Measurements from ENCODE around the gene UNC13A. TPM values are rescaled to one million over a fixed set of nuclear protein-coding genes. Genes with fewer than 3 reads are reported as not detected.

The UNC13A gene
- polyA plus RNA-seq, 3 donors, result 0.01 TPM; not detected in 2

GRCh38 chr19:17641846-17642245 lies 46.3 kb downstream of the UNC13A start:
- H2AFZ ChIP-seq (ENCODE audit: insufficient read depth, low read depth, low read length, poor library complexity, severe bottlenecking), result no peak overlapping the region
- 96% methylated on average over 1 of the region's 1 CpG for WGBS (ENCODE audit: insufficient coverage)
- H3K27ac ChIP-seq (ENCODE audit: low read depth in 1 of 2, low read length in 2 of 2), result no peak overlapping the region
- no peak overlapping the region for H3K4me3 ChIP-seq (replicated peaks in 1 of 3; ENCODE audit: low read depth in 2 of 3, low read length in 3 of 3)
- H3K27ac Mint-ChIP-seq, result no peak overlapping the region
- no peaks in the 10 kb centered on the region for H3K9me3 ChIP-seq (replicated peaks in 1 of 2; ENCODE audit: control insufficient read depth in 1 of 2, insufficient read depth in 1 of 2, low read length in 2 of 2)
- H4K20me1 ChIP-seq (ENCODE audit: insufficient read depth, low read length), result no peaks in the 10 kb centered on the region
- H3K4me1 Mint-ChIP-seq, result no peaks in the 10 kb centered on the region
- H3K27me3 ChIP-seq (ENCODE audit: control insufficient read depth in 2 of 2, insufficient read depth in 2 of 2, low read length in 2 of 2), result no peaks in the 10 kb centered on the region
- no peak overlapping the region for H3K4me3 Mint-ChIP-seq
- DNase-seq, result no peak
- no peak overlapping the region for H3K4me2 ChIP-seq (replicated peaks; ENCODE audit: extremely low read depth, low read length, poor library complexity, severe bottlenecking)
- TF ChIP-seq CTCF (IDR thresholded peaks at IDR 0.05), result no peak
- no peaks in the 10 kb centered on the region for H3K36me3 Mint-ChIP-seq
- peaks cover 0 to 3% (median 0%) of the 10 kb centered on the region in 7 donors for H3K9me3 Mint-ChIP-seq
- no peaks in the 10 kb centered on the region for H3K4me1 ChIP-seq (ENCODE audit: control insufficient read depth in 1 of 2, insufficient read depth in 2 of 2, low read length in 2 of 2)
- intact Hi-C loops (cut with micrococcal nuclease), result no loop called here
- H3K9ac ChIP-seq (ENCODE audit: insufficient read depth, low read length, poor library complexity, severe bottlenecking), result no peak overlapping the region
- no peaks in the 10 kb centered on the region for H3K36me3 ChIP-seq (replicated peaks in 1 of 2; ENCODE audit: control insufficient read depth in 1 of 2, insufficient read depth in 2 of 2, low read length in 2 of 2)
- H3K27me3 Mint-ChIP-seq (ENCODE audit: low read depth in 3 of 3), result peaks cover 1 to 12% (median 5%) of the 10 kb centered on the region in 3 donors
- H3K79me2 ChIP-seq (ENCODE audit: insufficient read depth, low read length), result no peaks in the 10 kb centered on the region

- no peak overlapping the region for H3K27ac Mint-ChIP-seq
- Histone ChIP-seq H3K79me2 (ENCODE audit: insufficient read depth, low read length) (no peaks in the 10 kb centered on the region), H4K20me1 (ENCODE audit: insufficient read depth, low read length) (no peaks in the 10 kb centered on the region), H2AFZ (ENCODE audit: insufficient read depth, low read depth, low read length, poor library complexity, severe bottlenecking) (no peak overlapping the region), H3K27ac (ENCODE audit: low read depth in 1 of 2, low read length in 2 of 2) (no peak overlapping the region), H3K4me3 (replicated peaks in 1 of 3; ENCODE audit: low read depth in 2 of 3, low read length in 3 of 3) (no peak overlapping the region), H3K9me3 (replicated peaks in 1 of 2; ENCODE audit: control insufficient read depth in 1 of 2, insufficient read depth in 1 of 2, low read length in 2 of 2) (no peaks in the 10 kb centered on the region), H3K4me1 (ENCODE audit: control insufficient read depth in 1 of 2, insufficient read depth in 2 of 2, low read length in 2 of 2) (no peaks in the 10 kb centered on the region), H3K4me2 (replicated peaks; ENCODE audit: extremely low read depth, low read length, poor library complexity, severe bottlenecking) (no peak overlapping the region), H3K9ac (ENCODE audit: insufficient read depth, low read length, poor library complexity, severe bottlenecking) (no peak overlapping the region), H3K27me3 (ENCODE audit: control insufficient read depth in 2 of 2, insufficient read depth in 2 of 2, low read length in 2 of 2) (no peaks in the 10 kb centered on the region), H3K36me3 (replicated peaks in 1 of 2; ENCODE audit: control insufficient read depth in 1 of 2, insufficient read depth in 2 of 2, low read length in 2 of 2) (no peaks in the 10 kb centered on the region)
- no peak for DNase-seq
- no peaks in the 10 kb centered on the region for H3K4me1 Mint-ChIP-seq
- no peak for TF ChIP-seq CTCF (IDR thresholded peaks at IDR 0.05)
- H3K9me3 Mint-ChIP-seq, result peaks cover 0 to 3% (median 0%) of the 10 kb centered on the region in 7 donors
- H3K36me3 Mint-ChIP-seq, result no peaks in the 10 kb centered on the region
- intact Hi-C loops (cut with micrococcal nuclease), result no loop called here
- 87% methylated on average over 12 of the region's 15 CpGs for WGBS (ENCODE audit: insufficient coverage)
- peaks cover 1 to 12% (median 6%) of the 10 kb centered on the region in 3 donors for H3K27me3 Mint-ChIP-seq (ENCODE audit: low read depth in 3 of 3)
- H3K4me3 Mint-ChIP-seq, result no peak overlapping the region
Observed at GRCh38 chr19:17641181-17641580, 47.0 kb downstream of the UNC13A start.

Data from CD14-positive monocyte (primary cell).